ENCODE data around the gene SLC25A1. TPM values are rescaled to one million over a fixed set of nuclear protein-coding genes. Genes with fewer than 3 reads are reported as not detected.

The SLC25A1 gene
- total and polyA plus RNA-seq, 4 donors: 36.3 to 95.8 (median 48.6) TPM

- ATAC-seq (ENCODE audit: insufficient read depth, low FRiP score) (no peak), DNase-seq (no peak)
- Histone ChIP-seq H3K36me3 (ENCODE audit: control insufficient read depth in 4 of 4, insufficient read depth in 4 of 4, low read length in 4 of 4) (peaks cover 0 to 6% (median 0%) of the 10 kb centered on the region in 4 donors), H3K4me3 (no peak overlapping the region), H3K4me1 (ENCODE audit: control insufficient read depth in 5 of 5, insufficient read depth in 5 of 5, low read length in 5 of 5) (no peaks in the 10 kb centered on the region), H3K9ac (ENCODE audit: insufficient read depth in 1 of 2, low read length in 2 of 2) (no peak overlapping the region), H3K9me3 (ENCODE audit: control insufficient read depth in 4 of 4, insufficient read depth in 3 of 4, low read length in 3 of 4) (no peaks in the 10 kb centered on the region), H3K27me3 (ENCODE audit: control insufficient read depth in 3 of 3, insufficient read depth in 3 of 3, low read length in 2 of 3) (no peaks in the 10 kb centered on the region), H3K27ac (ENCODE audit: low read depth in 1 of 2, low read length in 1 of 2) (no peak overlapping the region)
- TF ChIP-seq CTCF (IDR thresholded peaks at IDR 0.05; ENCODE audit: control extremely low read depth, extremely low read depth): no peak
- WGBS, 2 donors: 85 to 90% methylated on average over 11 of the region's 11 CpGs
Measured at GRCh38 chr22:19196841-19197612, 18.5 kb upstream of the SLC25A1 start.

DNA sequence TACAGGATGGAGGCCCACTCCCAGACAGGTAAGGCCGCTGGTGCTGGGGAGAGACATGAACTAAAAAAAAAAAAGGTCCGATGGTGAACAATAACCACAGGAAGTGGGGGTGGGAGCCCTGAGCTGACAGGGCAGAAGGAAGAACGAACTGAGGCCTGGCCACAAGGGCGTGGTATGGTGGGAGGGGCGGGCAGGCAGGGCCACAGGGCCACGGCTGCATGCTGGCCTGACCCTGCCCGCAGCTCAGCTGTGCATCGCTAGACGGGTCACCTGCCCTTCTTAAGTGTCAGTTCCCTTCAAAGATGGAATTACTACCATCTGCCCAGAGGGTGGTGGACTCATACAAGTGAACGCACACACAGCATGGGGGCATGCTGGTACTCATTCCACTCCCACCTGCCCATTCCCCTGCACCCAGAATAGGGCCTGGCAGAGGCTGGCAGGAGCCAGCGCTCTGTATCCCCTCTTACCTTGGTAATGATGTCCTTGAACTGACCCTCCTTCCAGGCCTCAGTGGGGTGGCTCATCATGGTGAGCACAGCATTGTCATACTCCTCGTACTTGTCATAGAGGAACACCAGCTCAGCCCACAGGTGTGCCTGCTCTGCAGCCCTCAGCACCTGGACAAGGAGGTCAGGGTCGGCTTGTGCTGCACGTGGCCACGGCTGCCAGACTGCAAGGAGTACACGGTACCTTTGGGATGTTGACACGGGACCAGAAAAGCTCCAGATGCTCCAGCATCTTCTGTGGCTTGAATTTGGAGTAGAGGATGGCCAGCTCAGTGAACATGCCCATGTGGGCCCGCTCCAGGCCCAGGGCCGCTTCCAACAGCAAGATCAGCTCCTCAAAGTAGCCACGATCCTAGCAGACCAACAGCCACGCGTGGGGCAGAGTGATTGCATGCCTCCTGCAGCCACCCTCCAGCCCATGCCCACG lies 17.5 kb upstream of the SLC25A1 start:
- DNase-seq (no peak), ATAC-seq (ENCODE audit: insufficient read depth, low FRiP score) (no peak)
- 77 to 80% methylated on average over 23 of the region's 23 CpGs for WGBS, 2 donors
- no peaks in the 10 kb centered on the region for H3K4me1 ChIP-seq (ENCODE audit: control insufficient read depth in 5 of 5, insufficient read depth in 5 of 5, low read length in 5 of 5)
- H3K27me3 ChIP-seq (ENCODE audit: control insufficient read depth in 3 of 3, insufficient read depth in 3 of 3, low read length in 2 of 3): no peaks in the 10 kb centered on the region
- TF ChIP-seq CTCF (IDR thresholded peaks at IDR 0.05; ENCODE audit: control extremely low read depth, extremely low read depth): no peak
- no peaks in the 10 kb centered on the region for H3K9me3 ChIP-seq (ENCODE audit: control insufficient read depth in 4 of 4, insufficient read depth in 3 of 4, low read length in 3 of 4)
- H3K36me3 ChIP-seq (ENCODE audit: control insufficient read depth in 4 of 4, insufficient read depth in 4 of 4, low read length in 4 of 4): peaks cover 0 to 4% (median 0%) of the 10 kb centered on the region in 4 donors
- H3K27ac ChIP-seq (ENCODE audit: low read depth in 1 of 2, low read length in 1 of 2): no peak overlapping the region
- no peak overlapping the region for H3K4me3 ChIP-seq
- no peak overlapping the region for H3K9ac ChIP-seq (ENCODE audit: insufficient read depth in 1 of 2, low read length in 2 of 2)

DNA sequence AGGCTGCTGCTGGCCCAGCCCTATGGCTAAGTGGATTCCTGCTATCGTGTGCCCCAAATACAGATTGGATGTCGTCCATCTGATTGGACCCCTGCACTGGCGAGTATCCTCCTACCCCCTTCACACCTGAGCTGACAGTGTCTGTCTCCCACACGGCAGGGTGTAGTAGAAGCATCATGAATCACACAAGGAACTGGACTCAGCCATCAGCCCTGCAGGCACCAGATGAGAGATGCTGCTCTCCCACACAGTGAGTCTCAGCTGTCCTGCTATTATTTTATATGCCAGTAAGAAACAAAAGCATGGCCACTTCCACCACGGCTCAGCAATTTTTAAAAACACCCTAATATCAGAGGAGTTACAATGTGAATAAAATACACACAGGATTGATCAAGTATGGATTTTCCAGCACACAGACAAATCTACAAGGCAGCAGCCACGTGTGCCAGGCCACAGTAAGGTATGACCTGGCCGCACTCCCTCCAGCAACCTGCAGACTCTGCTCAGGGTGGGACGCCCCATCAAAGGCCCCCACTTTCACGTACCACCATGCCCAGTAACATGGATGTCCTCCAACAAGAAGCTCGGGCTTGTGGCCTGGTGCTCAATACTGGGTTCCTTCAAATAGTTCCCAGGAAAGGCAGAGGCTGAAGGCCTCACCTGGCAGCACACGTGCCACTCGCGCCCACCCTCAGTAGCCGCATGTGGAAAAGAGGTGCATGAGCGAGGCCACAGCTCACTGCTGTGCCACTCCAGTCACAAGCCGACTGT lies 16.4 kb upstream of the SLC25A1 start:
- no peaks in the 10 kb centered on the region for H3K27me3 ChIP-seq (ENCODE audit: control insufficient read depth in 3 of 3, insufficient read depth in 3 of 3, low read length in 2 of 3)
- H3K36me3 ChIP-seq (ENCODE audit: control insufficient read depth in 4 of 4, insufficient read depth in 4 of 4, low read length in 4 of 4): peaks cover 0 to 4% (median 0%) of the 10 kb centered on the region in 4 donors
- 93 to 98% methylated on average over 16 of the region's 16 CpGs for WGBS, 2 donors
- DNase-seq: no peak
- H3K27ac ChIP-seq (ENCODE audit: low read depth in 1 of 2, low read length in 1 of 2): no peak overlapping the region
- no peak for ATAC-seq (ENCODE audit: insufficient read depth, low FRiP score)
- no peak overlapping the region for H3K9ac ChIP-seq (ENCODE audit: insufficient read depth in 1 of 2, low read length in 2 of 2)
- no peaks in the 10 kb centered on the region for H3K4me1 ChIP-seq (ENCODE audit: control insufficient read depth in 5 of 5, insufficient read depth in 5 of 5, low read length in 5 of 5)
- H3K4me3 ChIP-seq: no peak overlapping the region
- no peak for TF ChIP-seq CTCF (IDR thresholded peaks at IDR 0.05; ENCODE audit: control extremely low read depth, extremely low read depth)
- no peaks in the 10 kb centered on the region for H3K9me3 ChIP-seq (ENCODE audit: control insufficient read depth in 4 of 4, insufficient read depth in 3 of 4, low read length in 3 of 4)

Data from lung (tissue), 12 donors.